ENCODE results near the gene SDK2. TPM values are rescaled to one million over a fixed set of nuclear protein-coding genes. Genes with fewer than 3 reads are reported as not detected.

SDK2 gene
- total RNA-seq, 2 donors from 2014 or later = 1.5 to 5.6 TPM

- TF ChIP-seq, protein P1, sequence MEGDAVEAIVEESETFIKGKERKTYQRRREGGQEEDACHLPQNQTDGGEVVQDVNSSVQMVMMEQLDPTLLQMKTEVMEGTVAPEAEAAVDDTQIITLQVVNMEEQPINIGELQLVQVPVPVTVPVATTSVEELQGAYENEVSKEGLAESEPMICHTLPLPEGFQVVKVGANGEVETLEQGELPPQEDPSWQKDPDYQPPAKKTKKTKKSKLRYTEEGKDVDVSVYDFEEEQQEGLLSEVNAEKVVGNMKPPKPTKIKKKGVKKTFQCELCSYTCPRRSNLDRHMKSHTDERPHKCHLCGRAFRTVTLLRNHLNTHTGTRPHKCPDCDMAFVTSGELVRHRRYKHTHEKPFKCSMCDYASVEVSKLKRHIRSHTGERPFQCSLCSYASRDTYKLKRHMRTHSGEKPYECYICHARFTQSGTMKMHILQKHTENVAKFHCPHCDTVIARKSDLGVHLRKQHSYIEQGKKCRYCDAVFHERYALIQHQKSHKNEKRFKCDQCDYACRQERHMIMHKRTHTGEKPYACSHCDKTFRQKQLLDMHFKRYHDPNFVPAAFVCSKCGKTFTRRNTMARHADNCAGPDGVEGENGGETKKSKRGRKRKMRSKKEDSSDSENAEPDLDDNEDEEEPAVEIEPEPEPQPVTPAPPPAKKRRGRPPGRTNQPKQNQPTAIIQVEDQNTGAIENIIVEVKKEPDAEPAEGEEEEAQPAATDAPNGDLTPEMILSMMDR (IDR thresholded peaks at IDR 0.05) = no peak
- no peak for DNase-seq (ENCODE audit: low spot score)
- H3K9me3 ChIP-seq = no peaks in the 10 kb centered on the region
- no peak overlapping the region for H3K27ac ChIP-seq
- no peaks in the 10 kb centered on the region for H3K4me1 ChIP-seq
- no peaks in the 10 kb centered on the region for H3K36me3 ChIP-seq
- H3K27me3 ChIP-seq = no peaks in the 10 kb centered on the region
- H3K4me3 ChIP-seq = no peak overlapping the region
Measured at GRCh38 chr17:73554498-73554897, 89.7 kb downstream of the SDK2 start.

DNA sequence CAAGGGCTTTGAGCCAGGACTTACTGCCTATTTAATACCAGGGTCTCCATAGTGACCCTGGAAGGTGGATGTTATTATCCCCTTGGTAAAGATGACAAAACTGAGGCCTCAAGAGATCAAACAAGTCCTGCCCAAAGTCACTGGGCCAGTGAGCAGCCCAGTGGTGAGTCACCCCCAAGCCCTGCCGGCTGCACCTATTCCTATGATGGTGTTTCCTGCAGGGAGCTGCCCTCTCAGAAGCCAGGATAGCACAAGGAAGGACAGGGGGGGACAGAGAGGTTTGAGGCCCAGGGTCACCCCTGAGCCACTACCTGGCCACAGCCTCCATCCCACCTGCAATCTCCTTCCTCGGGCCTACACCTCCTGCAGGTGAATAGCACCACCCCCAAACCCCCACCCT lies 90.9 kb downstream of the SDK2 start:
- no peak overlapping the region for H3K27ac ChIP-seq
- no peaks in the 10 kb centered on the region for H3K36me3 ChIP-seq
- H3K4me1 ChIP-seq = peaks cover 0 to 8% of the 10 kb centered on the region in 2 donors
- TF ChIP-seq, protein P1 (IDR thresholded peaks at IDR 0.05) = no peak
- no peaks in the 10 kb centered on the region for H3K27me3 ChIP-seq
- H3K9me3 ChIP-seq = no peaks in the 10 kb centered on the region
- no peak overlapping the region for H3K4me3 ChIP-seq
- DNase-seq (ENCODE audit: low spot score) = no peak

DNA sequence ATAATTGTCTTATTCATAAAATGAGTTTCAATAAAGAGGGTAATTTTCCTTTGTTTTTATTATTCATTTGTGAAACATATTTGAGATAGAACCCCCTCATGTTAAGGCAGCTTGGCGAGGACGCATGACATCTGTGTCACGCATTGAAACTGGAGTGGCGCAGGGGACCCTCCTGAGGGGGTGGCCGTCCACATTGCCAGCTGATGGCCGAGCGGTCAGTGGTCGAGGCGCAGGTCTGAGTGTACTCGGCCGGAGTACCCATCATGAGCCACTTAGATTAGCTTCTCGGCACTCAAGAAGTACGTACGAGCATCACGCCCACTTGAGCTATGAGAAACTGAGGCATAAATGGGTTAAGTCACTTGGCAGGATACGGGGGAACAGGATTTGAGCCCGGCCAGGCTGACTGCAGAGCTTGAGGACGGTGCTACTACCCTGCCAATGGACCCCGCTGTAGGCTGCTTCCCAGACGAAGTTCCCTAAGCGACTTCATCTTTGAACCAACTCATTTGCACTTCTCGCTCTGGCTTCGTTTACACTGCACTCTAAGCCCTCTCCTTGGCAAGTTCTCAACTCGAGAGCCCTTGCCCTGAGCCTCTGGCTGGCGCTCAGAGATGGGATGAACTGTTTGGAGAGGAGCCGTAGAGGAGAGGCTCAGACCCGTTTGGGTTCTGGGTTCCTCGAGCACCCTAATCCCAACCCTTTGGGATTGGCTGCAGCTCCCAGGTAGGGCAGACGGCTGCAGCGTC lies 91.8 kb downstream of the SDK2 start:
- TF ChIP-seq, protein P1 (IDR thresholded peaks at IDR 0.05) = no peak

GRCh38 chr17:73551759-73552158 lies 92.5 kb downstream of the SDK2 start:
- TF ChIP-seq, protein P1 (IDR thresholded peaks at IDR 0.05) = no peak
- H3K4me1 ChIP-seq = peaks cover 0 to 8% of the 10 kb centered on the region in 2 donors
- H3K9me3 ChIP-seq = no peaks in the 10 kb centered on the region
- no peaks in the 10 kb centered on the region for H3K36me3 ChIP-seq
- H3K4me3 ChIP-seq = no peak overlapping the region
- H3K27ac ChIP-seq = no peak overlapping the region
- no peaks in the 10 kb centered on the region for H3K27me3 ChIP-seq
- no peak for DNase-seq (ENCODE audit: low spot score)

More for the DNA sequence above, 91.8 kb downstream of the SDK2 start:
- H3K4me1 ChIP-seq = peaks cover 0 to 8% of the 10 kb centered on the region in 2 donors
- H3K4me3 ChIP-seq = no peak overlapping the region
- no peak overlapping the region for H3K27ac ChIP-seq
- no peaks in the 10 kb centered on the region for H3K27me3 ChIP-seq
- no peaks in the 10 kb centered on the region for H3K36me3 ChIP-seq
- DNase-seq (ENCODE audit: low spot score) = no peak
- no peaks in the 10 kb centered on the region for H3K9me3 ChIP-seq

GRCh38 chr17:73551144-73551543 lies 93.1 kb downstream of the SDK2 start:
- no peaks in the 10 kb centered on the region for H3K27me3 ChIP-seq

More at GRCh38 chr17:73551144-73551543, 93.1 kb downstream of the SDK2 start:
- TF ChIP-seq, protein P1 (IDR thresholded peaks at IDR 0.05) = no peak
- Histone ChIP-seq H3K4me1 (peaks cover 0 to 8% of the 10 kb centered on the region in 2 donors), H3K4me3 (no peak overlapping the region), H3K9me3 (no peaks in the 10 kb centered on the region), H3K27ac (no peak overlapping the region), H3K36me3 (no peaks in the 10 kb centered on the region)
- DNase-seq (ENCODE audit: low spot score) = no peak

Measured in right atrium auricular region (tissue), 2 donors.